Fibroblast of mammary gland (primary cell): ENCODE data around the gene C5orf34.
A peak's percentile ranks its signal among the peaks of the same experiment; 100 is the strongest.

ENCODE experiments used
- DNase-seq: peaks from one replicate; pipeline ENCODE4 v3.0.0-alpha.2; 2010; ENCODE audit warnings: low read depth
- H3K4me3 ChIP-seq: 2 replicates; pipeline ENCODE4 v1.5.1; 2011; ENCODE audit warnings: low read depth, mild to moderate bottlenecking, low read length, moderate library complexity; ENCODE audit not compliant: control insufficient read depth
- TF ChIP-seq, protein P1 (sequence below): conservative IDR thresholded peaks from 2 replicates; pipeline ENCODE4 v1.5.1; 2011; ENCODE audit warnings: low read depth, low read length, inconsistent platforms; ENCODE audit not compliant: control insufficient read depth, insufficient read depth

The C5orf34 gene

DNA sequence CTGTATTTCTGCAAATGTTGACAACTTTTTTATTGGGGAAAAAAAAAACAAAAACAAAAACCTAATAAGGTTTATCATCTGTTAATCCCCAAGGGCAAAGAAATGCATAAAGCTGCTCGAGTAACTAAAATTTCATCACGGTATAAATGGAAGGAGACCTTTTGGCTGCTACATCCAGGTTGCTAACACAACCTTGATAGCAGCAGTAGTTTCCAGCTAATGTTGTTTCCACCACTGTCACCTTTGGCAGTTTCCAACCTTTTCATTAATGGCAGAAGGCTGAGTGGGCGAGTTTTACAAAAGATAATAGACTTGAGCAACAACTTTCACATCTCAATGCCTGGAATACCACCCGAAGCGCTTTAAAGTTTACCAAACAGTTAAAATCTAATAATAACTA, 33.4 kb upstream of the C5orf34 start:
- DNase-seq = no peak
- TF ChIP-seq, protein P1, sequence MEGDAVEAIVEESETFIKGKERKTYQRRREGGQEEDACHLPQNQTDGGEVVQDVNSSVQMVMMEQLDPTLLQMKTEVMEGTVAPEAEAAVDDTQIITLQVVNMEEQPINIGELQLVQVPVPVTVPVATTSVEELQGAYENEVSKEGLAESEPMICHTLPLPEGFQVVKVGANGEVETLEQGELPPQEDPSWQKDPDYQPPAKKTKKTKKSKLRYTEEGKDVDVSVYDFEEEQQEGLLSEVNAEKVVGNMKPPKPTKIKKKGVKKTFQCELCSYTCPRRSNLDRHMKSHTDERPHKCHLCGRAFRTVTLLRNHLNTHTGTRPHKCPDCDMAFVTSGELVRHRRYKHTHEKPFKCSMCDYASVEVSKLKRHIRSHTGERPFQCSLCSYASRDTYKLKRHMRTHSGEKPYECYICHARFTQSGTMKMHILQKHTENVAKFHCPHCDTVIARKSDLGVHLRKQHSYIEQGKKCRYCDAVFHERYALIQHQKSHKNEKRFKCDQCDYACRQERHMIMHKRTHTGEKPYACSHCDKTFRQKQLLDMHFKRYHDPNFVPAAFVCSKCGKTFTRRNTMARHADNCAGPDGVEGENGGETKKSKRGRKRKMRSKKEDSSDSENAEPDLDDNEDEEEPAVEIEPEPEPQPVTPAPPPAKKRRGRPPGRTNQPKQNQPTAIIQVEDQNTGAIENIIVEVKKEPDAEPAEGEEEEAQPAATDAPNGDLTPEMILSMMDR = no peak
- no peak overlapping the region for H3K4me3 ChIP-seq

DNA sequence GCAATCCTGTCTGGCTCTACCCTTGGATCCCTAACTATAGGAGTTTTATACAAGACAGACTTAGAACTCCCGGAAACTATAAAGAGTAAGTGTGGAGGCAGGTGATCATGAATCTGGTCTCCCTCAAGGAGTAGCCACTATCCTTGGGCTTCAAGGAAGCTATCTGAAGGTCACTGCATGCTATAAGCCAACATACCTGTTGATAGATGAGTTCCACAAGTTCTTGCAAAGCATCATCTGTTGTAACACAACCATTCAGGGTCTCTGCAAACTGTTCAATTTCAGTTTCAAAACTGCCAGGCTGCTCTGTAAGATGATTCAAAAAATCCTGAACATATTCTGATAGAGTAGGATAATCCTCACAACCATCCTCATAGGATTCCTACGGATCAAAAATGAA, 32.6 kb upstream of the C5orf34 start:
- no peak overlapping the region for H3K4me3 ChIP-seq
- DNase-seq = no peak
- TF ChIP-seq, protein P1 = no peak

DNA sequence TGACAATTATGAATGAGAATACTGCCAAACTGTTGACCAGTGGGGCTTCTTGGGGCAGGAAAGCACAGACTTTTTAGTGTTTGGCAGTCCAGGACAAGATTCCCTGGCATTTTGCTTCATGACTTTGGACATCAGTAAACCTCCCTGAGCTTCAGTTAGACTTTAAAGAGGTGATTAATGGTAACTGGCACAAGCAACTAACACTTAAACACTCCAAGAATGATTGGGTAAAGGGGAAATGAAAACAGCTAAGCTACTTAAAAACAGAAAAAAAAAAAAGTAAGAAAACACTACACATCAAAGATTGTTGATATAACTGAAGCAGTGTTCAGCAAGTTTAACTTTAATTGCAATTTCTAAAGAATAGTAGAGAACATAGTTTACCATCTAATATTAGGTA, 28.5 kb upstream of the C5orf34 start:
- peak; percentile 30 for DNase-seq
- TF ChIP-seq, protein P1 = no peak
- H3K4me3 ChIP-seq = no peak overlapping the region

DNA sequence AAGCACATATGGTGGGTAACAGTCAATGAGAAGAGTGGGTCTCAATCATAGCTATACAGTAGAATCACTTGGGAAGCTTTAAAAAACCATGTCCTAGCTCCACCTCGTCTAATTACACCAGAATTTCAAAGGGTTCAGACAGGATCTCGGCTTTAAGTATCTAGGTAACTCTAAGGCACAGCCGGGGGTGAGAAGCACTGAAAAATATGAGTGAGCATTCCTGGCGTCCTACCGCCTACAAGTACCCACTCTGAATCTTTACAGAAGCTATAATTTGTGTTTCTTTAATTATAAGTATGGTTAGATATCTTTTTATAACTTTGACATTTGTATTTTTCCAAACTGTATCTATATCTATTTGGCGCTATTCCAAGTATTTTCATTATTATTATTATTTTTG, 25.8 kb upstream of the C5orf34 start:
- TF ChIP-seq, protein P1 = no peak
- no peak for DNase-seq
- H3K4me3 ChIP-seq = no peak overlapping the region

DNA sequence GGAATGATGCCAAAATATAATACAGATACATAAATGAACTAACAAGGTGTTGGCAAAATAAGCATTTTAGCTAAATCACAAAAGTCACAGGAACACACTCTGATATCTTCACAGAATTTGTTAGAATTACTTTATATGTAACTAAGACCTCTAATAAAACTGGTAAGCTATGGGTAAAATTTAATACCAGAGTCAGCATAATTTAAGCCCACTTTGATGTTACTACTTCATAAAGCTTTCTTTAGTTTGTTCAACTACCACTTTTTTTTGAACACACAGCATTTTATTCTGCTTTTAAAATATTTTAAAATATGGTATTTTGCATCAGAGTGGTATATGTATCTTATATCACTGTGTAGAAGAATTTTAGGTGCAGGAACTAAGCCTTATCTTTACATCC, 22.0 kb upstream of the C5orf34 start:
- no peak overlapping the region for H3K4me3 ChIP-seq
- DNase-seq = no peak
- TF ChIP-seq, protein P1 = no peak

DNA sequence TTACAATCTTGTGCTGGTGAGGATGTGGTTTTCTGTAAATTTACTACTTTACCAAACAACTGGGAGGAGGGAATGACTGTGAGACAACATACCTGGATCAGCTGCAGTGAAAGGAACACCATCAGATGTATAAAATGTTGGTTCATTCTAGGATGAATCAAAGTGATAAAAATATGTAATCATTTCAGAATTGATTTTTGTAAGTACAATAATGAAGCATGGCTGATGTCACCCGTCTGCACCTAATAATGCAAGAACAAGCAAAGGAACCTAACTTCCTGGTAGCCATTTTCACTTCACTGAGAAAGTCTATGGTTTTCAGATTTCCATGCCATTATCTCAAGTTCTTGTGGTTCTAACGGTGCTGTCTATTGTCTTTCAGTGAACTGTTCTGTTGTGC, 18.7 kb upstream of the C5orf34 start:
- no peak for DNase-seq
- H3K4me3 ChIP-seq = no peak overlapping the region
- TF ChIP-seq, protein P1 = no peak

DNA sequence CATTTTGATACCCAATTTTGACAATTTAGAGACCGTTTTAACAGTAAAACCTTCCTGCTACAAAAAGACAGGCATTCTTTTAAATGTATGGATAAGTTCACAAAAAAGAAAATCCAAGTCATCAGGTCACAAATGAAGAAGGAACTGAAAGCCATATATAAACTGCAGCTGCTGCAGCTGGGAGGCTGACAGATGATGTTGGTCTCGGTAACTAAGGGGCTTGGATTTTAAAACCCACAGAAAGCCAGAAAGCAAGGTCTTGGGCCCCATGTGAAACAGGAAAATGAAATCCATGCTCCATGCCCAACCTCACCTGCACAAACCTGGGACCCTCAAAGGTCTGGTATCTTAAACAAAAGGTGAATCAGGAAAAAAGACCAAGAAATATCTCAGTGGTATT, 15.7 kb upstream of the C5orf34 start:
- no peak for DNase-seq
- TF ChIP-seq, protein P1 = no peak
- H3K4me3 ChIP-seq = no peak overlapping the region
